CD4-positive, alpha-beta T cell treated with Interleukin-10 for 1 hour (primary cell): ENCODE results near the gene PRR15L.
"Not testable (repeated sequence)": the region's sequence is repeated elsewhere in the genome, so short reads cannot be mapped to it uniquely, and the experiment has no call there.

ENCODE experiments used
- DNase-seq: peaks from one replicate; pipeline ENCODE4 v3.0.0-alpha.2; 2020

Gene PRR15L, protein sequence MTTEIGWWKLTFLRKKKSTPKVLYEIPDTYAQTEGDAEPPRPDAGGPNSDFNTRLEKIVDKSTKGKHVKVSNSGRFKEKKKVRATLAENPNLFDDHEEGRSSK

DNA sequence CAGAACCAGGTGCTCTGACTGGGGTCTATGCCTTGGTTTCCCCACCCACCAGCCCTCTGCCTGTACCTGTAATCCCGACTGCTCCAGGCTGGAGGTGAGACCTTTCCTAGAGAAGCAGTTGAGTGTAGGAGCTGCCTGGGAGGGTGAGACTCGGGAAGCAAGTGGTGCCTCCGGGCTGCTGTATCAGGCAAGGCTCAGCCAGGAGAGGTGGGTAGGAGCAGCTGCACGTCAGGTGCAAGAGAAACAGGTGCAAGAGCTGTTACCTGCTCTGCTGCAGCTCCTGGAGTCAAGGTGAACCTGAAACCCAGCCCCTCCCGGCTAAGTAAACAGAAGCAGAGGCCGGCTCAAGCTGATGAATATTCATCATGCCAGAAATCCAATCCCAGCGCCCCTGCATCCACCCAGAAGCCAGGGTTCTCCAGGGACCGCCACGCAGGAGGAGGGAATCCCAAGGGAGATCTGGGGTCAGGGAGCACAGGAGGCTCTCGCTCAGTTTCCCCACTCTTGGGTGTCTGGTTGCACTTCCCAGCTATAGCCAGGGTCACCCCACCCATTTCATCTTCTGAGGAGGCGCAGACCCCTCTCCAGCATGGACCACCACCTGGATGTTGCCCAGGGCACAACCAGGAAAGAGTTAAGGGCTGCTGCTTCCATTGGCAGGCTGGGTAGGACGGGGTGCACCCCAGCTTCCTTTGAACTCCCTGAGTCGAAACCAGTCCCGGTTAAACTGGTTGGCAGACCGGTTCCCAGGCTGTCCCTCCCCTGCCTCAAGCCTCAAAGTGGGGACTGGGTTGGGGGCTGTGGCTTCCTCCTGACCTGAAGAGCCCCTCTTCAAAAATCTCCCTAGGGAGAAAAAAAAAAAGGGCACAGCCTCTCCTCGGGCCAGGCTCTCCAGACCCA, at the start of gene PRR15L:
PRR15L (minus strand) TSS at position 293 of the 900 bp plus-strand sequence. CDS start 4,649 bp downstream, outside the sequence.
- no peak for DNase-seq

DNA sequence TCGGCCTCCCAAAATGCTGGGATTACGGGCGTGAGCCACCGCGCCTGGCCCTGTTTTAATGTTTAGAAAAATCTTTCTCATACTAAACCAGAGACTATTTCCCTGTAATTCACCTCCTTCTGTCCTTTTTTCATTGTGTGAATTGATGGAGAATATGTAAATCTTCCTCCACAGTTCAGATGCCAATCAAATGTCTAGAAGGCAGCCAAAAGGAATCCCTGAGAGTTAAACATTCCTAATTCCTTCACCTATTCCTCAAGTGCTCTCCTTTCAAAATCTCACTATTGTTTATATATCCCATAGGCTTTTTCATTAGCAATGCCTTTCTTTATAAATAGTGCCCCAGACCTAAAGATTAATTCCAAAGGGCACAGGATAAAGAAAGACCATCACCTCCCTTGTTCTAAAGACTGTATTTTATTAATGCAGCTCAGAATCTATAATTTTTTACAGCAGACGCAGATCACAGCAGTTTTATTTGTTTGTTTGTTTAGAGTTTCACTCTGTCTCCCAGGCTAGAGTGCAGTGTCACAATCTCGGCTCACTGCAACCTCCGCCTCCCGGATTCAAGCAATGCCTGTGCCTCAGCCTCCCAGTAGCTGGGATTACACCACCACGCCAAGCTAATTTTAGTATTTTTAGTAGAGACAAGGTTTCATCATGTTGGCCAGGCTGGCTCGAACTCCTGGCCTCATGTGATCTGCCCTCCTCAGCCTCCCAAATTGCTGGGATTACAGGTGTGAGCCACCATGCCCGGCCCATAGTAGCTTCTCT, 49.4 kb upstream of the PRR15L start:
- no peak for DNase-seq

DNA sequence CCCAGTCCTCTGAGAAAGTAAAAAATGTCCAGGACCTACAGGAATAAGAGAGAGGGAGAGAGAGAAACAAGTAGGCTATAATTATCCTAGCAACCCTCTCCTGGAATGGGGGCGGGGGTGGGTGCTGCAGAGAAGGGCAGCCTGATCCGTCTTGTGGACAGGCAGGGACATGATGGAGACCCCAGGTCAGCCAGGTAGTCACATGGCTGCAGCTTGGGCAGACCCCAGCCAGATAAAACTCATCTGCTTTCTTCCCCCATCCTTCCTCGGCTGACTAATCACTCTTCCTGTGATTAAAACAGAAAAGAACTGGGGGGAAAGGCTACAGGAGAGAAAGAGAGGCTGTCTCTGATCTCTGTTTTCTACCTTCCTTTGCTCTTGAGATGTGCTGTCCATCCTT, 47.3 kb upstream of the PRR15L start:
- DNase-seq = no peak

DNA sequence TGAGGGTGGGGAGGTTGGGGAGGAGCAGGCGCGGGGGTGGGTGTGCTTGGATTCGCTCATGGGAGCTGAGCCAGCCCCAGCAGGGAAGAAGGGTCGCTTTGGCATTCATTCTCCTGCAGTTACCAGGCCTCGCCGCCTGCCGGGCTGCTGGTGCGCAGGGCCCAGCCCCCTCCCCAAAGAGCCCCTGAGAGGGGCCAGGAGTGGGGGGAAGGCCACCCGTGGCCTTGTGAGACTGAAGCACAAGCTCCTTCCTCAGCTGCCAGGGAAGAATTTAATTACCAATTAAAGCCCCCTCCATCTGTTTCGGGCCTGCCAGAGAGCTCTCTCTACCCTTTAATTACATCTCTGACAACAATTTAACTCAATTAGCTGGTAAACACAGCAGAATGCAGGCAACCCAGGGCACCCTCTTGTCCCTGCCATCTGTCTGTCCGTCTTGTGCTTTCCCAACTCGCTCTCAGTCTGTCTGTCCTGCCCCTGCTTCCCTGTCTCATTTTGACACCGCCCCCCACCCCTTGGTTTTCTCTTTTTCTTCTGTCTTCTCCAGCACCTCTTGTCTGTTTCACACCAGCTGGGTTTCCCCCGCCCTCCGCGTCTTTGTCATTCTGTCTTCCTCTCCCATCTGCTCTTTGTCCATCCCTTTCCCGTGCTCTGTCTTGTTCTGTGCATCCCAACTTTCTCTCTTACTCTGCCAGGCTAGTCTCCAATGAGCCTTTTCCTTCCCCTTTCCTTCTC, 45.9 kb upstream of the PRR15L start:
- no peak for DNase-seq

DNA sequence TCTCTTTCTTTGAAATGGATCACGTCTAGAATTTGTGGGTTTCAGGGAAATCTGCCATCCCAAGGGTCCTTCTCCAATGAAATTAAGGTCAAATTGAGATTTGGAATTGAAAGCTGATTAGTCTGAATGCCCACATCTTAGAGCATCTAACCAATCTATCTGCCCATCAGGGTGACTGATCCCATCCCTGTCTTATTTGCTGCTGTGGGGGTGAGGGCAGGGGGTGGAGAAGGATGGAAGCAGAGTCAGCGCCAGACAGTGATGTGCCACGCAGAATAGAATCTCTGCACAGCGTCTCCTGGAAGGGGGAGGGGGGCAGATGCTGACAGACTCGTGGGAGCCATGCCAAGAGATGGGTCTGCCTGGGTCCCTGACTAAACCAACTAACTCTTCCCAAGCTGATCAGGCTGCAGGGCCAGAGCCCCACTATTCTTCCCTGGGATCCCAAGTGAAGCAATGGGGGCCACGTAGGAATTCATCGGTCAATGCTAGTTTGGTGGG, 45.3 kb upstream of the PRR15L start:
- DNase-seq = no peak

DNA sequence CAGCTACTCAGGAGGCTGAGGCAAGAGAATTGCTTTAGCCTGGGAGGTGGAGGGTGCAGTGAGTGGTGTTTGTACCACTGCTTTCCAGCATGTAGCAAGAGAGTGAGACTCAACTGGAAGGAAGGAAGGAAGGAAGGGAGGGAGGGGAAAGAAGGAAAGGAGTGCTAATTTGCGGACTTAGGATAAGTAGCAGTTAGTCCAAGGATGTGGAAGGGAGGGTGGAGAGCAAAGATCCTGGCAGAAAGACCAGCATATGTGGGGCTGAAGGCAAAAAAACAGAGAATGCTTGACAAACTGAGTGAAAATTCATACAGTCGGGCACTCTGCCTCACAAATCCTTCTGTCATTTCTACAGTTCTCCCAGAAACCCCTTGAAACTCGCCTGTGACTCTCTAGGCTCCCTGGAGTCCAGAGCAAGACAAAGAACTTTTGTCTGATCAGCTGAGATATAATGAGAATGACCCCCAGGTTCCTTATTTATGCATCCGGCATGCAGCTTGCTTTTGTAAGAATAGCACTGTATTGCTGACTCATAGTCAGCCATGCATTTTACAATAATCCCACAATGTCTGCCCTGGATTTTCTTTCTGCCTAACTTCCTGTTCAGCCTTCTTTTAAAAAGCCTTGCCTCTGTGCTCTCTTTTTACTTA, 44.7 kb upstream of the PRR15L start:
- no peak for DNase-seq

DNA sequence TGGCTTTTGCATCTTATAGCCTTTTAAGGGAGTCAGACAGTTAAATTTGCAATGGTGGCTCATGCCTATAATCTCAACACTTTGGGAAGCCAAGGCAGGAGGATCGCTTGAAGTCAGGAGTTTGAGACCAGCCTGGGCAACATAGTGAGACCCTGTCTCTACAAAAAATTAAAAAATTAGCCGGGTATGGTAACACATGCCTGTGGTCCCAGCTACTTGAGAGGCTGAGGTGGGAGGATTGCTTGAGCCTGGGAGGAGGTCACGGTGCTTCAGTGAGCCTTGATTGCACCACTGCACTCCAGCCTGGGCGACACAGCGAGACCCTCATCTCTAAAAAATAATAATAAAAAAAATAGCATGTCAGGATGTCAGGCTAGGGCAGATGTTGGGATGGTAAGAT, 44.0 kb upstream of the PRR15L start:
- DNase-seq = not testable (repeated sequence)

DNA sequence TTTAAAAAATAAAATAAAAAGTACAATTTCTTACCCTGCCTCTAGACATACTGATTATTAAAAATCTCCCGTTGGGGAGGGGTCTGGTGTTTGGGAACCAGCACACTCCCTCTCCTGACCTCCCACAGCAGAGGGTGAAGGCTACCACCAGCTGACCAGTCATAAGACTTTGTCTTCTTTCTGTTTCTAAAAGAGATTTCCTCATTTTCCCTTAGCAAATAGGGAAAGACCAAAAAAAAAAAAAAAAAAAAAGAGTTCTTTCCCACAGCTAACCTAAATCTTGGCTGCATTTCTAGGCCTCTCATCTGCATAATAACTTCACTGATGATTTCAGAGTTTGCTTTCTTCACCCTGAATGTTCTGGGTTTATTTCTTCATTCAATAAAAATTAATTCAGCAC, 43.5 kb upstream of the PRR15L start:
- DNase-seq = no peak

DNA sequence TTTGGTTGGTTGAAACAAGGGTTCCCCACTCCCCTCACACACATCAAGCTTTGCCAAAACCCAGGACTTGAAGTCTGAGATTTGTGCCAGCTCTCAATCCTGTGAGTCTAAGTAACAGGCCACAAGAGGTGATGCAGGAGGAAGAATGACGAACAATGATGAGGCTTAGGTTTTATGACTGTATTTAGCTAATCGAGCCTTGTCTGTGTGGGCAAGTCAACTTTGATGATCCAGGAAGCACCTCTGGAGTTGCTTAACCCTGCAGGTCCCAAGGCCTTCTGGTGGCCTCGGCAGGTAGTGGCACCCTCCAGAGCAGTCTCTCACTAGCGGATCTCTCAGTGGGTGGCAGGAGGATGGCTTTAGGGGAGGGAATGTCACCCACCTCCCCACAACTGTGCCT, 41.9 kb upstream of the PRR15L start:
- no peak for DNase-seq

DNA sequence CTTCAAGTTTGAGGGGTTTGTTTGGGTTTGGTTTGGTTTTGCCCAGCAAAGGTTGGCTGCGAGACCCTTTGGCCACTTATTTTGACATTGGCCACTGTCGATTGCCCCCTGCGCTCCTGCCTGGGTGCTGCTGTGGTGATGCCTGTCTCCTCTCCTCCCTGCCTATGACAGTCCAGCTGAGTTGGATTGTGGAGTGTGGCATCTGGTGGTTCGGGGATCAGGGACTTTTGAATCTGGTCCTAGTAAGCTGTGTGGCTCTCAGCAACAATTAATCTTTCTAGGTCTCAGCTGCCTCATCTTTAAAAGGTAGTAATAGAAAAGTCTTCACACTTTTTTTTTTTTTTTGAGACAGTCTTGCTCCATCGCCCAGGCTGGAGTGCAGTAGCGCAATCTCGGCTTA, 40.4 kb upstream of the PRR15L start:
- no peak for DNase-seq

DNA sequence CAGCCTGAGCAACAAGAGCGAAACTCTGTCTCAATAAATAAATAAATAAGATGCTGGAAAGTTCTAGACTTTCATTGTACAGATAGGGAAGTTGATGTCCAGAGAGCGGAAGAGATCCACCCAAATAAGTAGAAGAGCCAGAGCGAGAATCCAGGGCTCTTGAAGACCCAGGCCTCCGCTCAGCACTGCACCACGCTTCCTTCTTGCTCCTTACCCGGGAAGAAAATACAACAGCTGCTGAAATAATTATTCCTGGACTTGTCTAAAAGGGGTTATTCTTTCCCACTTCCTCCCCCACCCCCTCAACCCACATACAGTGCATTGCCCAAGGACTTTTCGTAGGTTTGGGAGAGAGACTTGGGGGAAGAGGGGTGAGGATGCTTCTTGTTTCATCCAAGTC, 39.9 kb upstream of the PRR15L start:
- no peak for DNase-seq

DNA sequence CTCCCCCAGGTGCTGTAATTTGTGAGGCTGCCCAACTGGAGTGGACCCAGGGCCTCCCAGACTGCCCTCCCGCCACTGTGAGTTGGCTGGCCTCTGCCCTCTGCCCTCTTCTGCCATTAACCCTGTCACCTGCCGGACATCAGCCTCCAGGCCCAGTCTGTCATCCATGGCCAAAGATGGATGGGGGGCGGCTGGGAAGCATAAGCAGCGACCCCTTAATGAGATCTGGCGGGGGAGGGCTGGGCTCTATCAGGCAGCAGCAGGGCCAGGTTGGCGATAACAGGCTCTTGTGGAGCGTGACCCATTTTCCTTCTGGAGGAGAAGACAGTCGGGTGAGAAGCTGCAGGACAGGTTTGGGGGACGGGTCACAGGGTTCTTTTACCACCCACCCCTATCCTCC, 38.5 kb upstream of the PRR15L start:
- no peak for DNase-seq

DNA sequence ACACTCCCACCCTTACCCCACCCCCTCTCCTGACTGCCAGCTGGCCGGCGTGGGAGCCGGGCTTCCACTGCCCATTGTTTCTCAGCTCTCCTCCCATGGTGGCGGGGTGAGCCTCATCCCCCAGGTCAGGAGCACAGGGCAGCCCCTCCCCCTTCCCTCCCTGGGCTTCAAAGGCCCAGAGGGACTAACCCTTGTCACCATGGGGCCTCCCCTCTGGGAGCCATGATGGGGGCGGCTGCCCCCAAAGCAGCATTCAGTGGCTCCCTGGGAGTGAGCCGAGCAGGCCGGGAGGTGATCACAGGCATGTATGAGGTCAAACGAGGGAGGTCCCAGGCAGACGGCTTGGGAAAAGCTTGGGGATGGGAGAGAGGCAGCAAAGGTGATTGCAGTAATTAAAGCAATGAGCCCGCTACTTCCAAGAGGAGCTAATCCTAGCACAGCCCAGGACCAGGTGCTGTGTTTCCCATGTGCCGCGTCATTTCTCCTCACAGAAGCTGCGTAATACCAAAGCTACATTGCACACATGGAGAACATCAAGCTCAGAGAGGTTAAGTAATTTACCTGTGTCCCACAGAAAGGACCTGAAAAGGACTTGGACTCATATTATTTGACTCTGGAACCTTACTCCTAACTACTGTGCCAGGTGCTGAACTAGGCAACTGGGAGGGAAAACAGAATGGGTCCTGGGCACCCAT, 37.7 kb upstream of the PRR15L start:
- DNase-seq = no peak

DNA sequence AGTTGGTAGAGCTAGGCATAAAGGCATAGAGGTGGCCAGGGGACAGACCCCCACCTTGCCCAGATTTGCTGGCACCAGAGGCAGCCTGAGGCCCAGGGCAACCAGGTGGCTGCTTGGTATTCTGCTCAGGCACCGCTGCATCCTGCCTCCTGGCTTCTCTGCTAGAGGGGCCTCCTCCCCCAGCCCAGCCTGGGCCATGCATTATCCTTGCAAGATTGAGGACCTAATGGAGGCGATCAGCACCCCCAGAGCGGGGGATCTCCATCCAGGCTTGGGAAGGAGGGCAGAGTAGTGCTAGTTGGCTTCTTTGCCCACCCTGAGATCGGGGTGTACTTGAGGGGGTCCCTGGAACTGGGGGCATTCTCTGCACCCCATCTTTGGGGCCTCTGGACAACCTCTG, 37.0 kb upstream of the PRR15L start:
- no peak for DNase-seq

DNA sequence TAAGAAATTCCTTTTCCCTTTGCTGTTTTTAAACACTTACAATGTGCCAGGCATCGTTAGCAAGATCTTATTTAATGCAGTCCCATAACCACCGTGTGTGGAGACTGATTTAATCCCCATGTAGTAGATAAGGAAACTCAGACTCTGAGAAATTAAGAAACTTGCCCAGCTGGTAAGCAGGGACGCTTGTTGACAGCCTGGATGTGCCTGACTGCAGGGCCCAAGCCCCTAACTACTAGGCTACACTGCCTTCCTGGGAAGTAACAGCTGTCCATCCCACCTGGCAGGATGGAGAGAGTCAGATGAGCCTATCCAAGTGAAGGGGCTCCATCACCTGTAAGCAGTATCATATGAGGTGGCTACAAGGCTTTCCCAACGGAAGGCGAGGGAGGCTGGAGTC, 36.3 kb upstream of the PRR15L start:
- no peak for DNase-seq

DNA sequence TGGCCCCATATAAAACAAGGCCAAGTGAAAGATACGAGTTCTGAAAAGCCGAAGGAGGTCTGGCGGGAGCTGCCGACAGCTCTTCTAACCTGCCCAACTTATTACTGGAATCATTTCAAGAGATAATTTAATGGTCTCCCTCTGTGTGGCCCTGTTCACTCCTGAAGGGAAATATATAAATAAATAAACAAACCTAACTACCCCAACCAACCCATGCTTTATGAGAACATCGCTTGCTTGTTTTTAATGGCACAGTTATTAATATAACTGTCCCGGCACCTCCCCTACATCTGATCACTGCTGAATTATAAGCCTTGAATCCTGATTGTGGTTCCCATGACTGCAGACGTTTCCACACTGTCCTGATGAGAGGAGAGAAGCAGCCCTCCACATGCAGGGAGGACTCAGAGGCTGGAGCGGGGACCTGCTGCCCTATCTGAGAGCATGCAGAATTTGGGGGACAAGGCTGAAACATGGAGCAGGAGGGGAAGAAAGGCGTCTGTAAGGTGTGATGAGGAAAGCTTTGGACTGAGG, 35.4 kb upstream of the PRR15L start:
- DNase-seq = no peak

DNA sequence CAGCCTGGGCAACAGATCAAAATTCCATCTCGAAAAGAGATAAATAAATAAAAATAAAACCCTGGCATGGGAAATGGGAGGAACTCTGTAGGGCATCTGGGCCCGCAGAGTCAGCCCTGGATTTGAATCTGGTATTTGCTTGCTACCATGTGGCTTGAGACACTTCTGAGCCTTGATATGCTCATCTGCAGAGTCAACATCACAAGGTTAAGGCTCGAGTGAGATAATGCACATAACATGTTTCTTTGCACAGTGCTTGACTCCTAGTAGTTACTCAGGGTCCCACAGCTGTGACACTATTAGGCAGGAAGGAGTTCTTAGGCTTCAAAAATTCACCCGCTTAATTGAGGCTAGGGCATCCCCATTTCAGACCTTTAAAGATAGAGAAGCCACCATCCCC, 34.5 kb upstream of the PRR15L start:
- DNase-seq = no peak

DNA sequence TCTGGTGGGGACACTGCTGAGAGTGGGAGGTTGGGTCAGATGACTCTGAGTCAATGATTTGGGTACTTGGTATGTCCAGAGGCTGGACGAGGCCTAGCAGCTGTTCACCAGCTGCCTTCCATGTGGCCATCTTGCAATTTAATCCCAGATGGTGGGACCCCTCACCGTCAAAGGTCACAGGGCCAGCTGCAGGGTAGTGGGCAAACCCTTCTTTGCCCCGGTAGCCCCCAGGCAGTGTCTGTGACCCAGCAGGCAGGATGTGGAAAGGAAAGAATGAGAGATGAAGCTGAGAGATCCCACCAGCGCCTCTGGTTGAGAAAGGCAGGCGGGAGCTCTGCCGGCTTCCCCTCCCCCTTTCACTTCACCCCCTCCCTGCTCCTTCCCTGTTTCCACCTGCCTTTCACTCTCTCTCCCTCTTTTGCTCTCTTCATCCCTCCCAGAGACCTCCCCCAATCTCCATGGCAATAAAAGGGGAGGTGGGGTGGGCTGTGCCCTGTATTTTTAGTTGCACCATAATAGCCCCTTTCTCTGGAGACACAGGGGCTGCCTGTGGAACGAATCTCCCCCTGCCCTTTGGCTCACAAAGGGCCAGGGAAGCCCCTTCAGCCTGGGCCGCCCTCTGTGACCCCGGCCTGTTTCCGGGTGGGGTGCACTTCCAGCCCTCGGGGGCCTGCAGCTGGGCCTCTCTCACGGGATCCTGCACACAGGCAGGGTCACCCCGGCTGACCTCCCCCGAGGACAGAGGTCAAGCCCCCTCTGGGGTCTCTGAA, 33.5 kb upstream of the PRR15L start:
- no peak for DNase-seq

DNA sequence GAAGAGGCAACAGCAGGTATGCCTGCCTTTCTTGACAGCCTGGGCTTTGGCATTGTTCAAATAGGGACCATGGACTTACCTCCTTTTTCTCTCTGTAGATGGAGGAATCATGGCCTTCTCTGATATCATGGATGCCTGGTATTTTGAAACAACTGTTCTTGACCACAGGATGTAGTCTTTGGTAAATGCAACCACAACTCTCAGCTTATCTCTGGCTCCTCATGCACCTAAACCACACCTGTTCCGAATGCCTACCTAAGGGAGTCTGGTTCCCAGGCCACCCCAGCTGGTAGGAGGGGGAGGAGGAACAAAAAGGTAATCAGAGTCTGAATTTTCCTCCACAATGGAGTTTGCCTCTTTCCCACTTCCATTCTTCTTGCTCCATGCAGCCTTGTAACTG, 32.0 kb upstream of the PRR15L start:
- no peak for DNase-seq

DNA sequence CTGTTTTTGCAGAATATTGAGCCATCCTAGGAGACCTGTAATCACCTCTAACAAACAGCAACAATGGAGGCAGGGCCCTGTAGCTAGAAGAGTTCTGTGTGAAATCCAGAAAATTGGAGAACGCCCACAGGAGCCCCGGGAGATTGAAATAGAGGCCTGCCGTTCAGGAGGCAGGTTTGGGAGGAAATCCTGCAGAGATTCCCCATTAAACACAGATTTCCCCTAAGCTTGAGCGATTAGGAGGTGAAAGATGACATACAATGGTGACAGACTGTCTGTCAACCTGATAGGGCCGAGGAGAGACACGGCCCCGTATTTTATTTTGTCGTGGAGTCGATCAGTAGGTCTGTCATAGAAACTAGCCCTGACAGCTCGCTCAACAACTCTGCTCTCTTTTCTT, 31.5 kb upstream of the PRR15L start:
- DNase-seq = no peak

DNA sequence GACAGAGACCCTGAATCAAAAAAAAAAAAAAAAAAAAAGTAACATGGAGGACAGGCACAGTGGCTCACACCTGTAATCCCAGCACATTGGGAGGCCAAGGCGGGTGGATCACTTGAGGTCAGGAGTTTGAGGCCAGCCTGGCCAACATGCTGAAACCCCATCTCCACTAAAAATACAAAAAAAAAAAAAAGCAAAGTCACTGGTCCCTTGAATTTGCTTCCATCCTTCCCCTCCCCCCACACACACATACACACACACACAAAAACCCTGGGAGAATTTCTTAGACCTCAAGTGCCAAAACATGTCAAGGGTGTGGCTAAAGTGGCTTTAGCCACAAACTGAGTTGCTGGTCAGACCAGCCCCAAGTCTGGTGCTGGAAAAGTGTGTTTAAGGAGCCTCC, 30.8 kb upstream of the PRR15L start:
- not testable (repeated sequence) for DNase-seq
